Measurements from ENCODE around the gene EBF3.
A peak's percentile ranks its signal among the peaks of the same experiment; 100 is the strongest.

The EBF3 gene

DNA sequence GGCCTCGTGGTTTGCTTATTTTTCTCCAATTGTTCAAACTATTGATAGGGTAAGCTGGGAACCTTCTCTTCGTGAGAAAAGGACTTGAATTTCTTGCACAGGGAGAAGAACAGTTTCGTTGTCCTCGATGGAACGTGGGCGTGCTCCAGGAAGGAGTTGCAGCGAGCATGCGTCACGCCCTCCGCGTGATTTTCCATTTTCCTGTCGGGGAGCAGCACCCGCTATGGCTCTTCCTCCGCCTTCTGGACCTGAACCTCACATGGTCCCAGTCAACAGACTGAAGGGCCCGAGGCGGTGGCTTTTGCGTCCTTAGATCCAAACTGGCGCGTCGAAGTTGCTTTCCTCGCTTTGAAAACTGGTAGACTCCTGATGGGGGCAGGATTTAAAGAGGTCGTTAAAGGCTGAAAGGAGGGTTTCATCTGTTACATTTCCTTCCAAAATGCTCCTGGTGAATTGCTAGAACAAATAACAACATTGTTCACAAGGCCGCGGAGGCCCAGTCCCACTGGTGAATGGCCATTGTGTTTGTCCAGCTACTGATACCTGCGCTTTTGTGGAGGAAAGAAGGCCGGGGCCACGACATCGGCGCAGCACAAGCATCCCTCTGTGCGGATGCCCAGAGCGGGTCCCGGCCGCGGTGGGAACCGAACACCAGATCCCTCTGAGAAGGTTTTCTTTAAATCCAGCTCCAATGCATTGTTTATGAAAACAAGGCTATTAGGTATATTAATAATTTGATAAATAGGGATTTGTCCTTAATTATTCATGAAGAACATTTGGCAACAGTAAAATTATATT is 75.9 kb downstream of the EBF3 start:
- no peak for DNase-seq

DNA sequence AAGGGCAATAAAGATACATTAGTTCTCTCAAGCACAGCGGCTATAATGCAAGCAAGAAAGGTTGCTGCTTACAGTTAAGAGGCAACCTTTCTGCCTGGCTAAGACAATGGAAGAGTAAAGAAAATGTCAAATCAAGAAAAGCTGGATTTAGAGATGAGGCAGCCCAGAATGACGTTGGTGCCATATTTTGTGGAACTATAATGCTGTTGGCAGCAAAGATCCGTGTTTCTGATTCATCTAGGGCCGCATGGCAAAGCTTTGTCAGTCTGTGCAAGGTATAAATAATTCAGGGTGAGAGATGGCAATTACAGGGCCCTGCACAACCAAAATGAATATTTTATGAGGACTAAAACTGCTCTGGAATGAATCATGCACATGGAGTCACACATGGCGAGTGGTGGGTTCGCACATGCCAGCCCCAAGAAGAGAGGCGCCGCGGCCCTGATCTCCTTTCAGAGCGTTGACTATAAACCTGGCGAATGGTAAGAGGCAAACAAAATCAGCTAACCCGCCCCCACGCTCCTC is 76.6 kb downstream of the EBF3 start:
- no peak for DNase-seq

DNA sequence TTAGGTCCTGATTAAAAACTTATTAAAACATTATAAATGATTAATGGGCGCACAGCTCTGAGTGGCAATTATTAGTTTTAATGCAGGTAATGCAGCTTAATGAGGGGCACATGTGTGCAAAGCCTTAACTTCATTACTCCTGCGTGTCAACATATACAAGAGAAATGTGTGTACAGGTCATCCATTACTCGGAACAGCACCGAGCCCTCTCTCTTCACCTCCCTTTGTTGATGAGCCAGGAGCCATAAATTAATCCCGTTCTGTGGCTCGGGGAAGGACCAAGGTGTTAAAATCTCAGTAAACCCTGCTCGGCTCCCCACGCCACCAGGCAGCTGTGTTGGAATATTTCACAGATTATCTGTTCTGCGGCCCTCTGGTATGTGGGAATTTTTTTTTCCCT is 77.8 kb downstream of the EBF3 start:
- no peak for DNase-seq

DNA sequence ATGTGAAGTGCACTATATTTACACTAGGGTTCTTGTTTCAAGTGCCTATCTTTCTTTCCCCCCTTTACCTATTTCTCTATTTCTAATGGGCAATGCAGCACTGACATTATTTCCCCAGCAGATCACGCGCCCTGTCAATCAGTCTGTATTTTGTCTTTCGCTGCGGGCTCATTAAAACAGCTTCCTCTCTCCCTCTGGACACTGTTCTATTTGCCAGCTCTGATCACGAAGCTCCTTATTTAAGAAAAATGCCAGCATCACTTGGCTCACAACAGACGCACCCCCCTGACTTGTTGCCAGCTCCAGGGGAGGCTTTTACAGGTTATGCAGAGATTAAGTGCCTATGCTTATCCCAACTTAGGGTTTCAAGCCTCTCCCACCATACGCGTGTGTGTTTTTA is 78.5 kb downstream of the EBF3 start:
- no peak for DNase-seq

DNA sequence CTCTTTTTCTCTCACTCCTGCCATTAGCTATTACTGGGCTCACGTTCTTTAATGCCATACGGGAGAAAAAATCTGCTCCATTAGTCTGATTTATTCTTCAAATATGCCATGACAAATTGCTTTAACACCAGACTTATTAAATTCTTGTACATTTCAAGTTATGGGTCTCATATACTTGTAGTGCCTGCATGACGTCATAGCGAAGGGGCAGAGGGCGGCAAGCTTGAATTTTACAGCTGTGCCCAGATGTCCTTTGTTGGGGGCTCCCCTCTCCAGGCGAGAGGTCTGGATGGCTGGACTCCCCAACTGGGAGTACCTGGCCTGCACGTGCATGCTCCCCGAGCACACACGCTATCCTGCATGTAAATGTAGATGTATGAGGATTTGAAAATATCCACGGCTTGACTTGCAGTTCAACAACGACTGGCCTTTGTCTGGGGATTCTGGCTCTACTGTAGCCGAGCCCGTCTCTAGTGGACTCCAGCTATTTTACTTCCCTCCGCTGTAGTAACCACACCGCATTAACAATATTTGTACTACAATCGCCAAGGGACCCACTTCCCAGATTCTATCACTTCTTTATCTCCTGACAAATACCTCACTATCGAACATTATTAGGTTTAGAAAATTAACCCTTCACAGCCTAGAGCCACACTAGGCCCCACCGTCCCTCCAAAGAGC is 79.5 kb downstream of the EBF3 start:
- DNase-seq, result no peak

DNA sequence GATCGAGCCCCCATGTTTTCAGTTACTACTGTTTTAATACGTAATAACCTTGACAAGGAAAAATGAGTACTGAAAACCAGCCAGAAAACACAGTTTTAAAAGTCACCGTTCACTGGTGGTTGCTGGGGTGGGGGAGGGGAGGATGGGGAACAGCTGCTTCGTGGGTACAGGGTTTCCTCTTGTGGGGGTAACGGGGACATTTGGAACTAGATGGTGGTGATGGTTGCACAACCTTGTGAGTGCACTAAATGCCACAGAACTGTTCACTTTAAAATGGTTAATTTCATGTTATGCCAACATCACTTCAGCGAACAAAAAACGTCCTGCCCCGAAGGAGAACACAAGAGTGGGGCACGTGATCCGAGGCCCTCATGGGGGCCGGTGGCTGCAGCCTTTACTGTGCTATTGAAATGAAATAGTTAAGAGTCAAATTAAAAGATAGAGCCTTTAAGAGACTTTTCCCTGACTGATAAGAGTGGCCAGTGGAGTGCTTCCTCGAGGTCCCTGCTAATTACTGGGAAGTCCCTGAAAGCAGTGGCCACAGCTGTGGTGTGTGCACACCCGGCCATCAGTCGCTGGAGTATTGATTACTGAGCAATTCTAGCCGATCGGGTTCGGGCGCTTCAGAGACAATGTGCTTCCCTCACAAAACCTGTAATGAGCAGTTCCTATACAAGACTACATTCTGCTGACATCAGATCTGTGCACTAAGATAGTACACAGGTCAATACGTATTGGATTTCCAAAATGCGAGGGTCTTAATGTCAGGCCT is 80.3 kb downstream of the EBF3 start:
- no peak for DNase-seq

DNA sequence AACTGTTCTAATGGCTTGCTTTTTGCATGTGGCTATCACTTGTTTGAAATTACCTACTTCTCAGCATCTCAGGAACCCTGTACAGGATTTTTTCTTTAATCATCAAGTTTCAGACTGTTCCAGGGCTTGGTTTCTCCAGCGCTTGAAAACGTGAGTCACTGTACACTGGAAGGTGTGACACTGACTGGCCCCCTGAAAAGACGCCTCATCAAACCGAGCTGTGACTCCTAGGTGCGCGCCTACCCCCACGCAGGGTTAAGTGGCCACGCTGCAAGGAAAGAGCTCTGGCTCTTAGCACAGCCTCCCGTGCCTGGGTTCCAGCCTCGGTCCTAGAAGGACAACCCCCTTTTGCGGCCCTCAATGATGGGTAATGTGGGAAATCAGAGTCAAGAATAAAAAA is 81.0 kb downstream of the EBF3 start:
- no peak for DNase-seq

DNA sequence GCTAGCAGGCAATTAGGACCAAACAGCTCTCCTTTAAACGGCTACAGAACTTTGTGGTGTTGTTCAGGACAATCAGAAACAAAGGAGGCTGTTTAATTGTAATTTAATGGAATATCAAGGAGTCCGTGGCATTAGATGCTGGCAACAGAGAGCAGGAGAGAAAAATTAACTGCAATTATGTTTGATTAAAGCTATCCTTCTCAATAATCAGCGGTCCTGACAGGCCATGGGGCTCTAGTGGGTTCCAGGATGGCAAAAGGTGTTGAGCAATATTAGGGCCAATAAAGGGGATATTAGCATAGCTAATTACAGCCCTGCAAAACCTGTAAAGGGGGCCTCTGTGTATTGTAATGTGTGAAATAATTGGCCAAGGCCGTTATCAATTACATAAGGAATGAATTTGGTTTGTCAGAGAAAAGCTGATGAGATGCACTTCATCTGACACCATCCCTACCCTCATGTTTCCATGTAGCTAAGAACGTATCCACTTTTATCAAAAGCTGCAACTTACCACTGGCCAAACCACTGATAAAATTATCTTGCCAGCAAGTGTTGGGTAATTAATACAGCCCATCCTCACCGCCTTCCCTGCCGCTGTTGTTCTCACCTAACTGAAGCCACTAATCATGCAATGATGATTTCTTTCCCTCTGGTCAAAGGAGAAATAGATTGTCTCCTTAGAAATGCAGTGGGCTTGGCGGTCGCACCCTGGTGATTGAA is 81.6 kb downstream of the EBF3 start:
- DNase-seq, result no peak

DNA sequence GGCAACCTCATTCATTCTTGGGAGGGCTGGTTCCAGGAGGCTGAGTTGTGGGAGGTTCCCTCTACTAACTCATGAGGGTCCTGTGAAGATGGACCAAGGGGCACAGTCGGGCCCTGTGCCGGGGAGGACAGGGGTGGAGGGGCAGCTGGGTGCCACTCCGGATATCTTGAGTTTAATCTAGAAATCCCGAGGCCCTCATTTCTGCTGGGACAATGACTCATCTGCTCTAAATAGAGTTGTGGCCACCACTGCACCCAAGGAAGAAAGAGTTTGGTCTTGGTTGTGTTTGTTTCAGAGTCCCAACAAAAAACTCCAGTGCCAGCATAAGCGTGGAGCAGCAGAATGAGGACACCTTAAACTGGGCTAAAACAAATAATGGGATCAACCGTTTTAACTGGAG is 82.4 kb downstream of the EBF3 start:
- DNase-seq, result no peak

DNA sequence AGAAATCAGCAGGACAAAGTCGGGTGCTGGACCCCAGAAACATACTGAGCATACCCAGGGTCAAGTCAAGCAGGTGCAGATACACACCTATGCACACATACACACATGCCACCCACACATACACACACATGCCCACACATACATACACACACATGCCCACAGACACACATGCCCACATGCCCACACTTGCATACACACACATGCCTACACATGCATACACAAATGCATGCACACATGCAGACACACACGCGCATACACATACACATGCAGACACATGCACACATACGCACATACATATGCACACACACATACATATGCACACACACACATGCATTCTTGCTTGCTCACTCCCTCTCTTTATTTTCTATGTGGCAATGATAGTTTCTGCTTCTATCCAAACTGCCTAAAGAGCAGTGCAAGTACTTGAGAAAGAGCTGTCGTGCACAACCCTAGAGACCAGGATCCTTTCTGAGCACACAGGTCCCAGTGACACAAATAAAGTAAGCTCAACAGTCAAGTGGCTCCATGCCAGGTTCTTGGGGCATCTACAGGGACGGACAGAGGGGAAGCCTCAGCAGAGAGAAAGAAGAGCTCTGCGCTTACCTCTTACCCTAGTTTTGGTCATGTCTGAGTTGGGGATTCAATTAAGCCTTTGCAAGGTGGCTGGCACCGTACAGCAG is 83.7 kb downstream of the EBF3 start:
- DNase-seq, result no peak

DNA sequence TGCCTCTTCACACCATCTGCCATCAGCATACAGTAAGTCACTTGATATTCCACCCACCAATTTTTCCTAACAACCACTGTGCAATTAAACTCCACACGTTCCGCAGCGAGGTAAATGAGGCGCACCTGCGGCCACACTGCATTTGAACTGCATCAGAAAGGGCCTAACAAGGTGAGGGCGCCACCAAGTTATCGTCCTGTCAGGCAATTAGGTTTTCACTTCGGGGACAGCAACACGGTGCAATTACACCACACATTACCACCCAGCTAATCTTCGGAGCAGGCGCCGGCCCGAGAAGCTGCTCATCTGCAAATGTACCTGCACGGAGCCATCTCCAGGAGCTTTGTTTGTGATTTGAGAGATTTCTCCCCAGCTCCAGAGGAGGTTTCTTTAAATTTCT is 84.4 kb downstream of the EBF3 start:
- DNase-seq, result no peak

DNA sequence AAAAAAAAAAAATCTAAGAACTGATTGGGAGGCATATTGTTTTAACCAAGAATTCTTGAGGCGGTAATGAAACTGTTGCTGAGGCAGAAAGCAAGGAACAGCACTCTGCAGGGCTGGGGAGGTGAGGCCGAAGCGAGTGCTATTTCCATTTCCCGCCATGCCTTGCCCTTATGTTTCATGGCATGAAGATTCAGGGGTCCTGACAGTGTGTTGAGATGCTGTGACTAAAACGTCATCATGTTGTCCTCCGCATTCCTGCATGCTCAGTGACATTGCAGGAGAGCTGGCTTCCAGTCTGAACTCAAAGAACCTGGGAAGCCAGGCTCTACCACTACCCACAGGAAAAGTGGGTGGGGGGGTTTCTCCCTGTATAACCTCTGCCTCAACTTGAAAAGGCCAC is 85.2 kb downstream of the EBF3 start:
- no peak for DNase-seq

DNA sequence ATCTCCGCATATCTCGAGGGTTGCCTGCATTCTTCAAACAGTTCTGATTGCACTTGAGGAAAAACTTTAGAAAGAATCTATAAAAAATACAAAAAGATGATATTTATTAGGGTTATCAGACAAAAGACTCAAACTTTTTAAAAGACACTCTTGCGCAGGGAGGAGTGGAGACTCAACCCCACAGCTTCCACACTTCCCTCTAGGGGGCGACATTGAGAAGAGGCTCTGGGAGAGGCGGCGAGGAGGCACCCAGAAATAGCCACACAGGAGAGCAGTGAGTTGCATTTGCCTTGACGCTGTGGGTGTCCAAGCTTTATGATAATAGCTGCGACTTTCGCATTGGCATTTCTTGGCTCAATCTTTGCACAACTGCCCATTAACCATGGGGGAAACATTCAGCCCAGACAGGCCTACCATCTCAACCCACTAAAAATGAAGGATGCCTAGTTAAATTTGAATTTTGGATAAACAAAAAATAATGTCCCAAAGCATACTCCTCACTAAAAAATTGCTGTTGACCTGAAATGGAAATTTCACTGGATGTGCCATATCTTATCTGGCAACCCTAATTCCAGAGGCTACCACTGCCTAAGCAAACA is 86.2 kb downstream of the EBF3 start:
- DNase-seq, result peak in 2 of 4 experiments; percentile 3 to 21

DNA sequence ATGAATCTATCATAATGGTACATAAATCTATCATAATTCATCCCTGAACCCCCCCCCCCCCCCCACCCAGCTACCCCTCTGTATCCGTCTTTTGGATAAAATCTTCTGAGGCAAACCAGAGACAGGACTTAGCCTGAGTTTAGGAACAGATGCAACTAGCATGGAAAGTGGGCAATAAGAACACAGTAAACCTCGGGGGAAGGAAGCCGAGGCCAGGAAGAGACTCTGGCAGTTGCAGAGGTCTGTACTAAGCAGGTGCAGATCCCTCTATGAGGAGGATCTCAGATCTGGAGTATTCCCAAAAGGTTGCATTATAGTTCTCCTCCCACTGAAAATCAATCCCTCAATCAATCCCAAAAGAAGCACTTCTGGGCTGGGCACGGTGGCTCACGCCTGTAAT is 87.2 kb downstream of the EBF3 start:
- no peak for DNase-seq

DNA sequence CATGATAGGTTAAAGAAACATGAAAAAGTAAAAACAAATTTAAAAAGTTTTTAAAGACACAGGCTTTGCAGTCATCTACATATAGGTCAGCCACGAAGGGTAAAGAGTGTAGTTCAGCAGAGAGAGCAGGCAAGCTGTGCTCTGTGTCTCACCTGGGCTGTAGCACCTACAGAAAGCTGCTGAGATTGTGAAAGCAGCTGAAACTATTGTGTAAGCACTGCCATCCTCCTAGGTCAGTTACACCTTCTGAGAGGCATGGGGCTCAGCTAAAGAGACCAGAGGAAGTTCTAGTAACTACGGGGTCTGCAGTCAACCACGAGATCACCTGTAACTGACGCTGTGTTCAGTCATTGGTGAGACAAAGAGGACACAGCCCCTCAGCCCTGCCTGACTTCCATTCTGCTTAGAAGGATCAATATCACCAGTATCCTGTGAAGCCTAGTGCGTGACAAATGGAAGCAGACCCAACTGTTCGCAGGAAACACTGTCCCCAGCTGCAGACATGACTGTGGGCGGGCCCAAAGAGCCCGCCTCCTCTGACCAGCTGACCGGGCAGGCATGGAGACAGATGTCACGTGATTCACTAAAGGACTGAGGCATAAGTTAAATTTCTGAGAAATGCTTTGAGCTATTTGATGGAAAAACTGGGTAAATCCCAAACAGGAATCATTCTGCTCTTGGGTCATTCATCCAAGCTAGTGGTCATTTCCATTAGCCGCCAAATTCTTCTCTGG is 87.9 kb downstream of the EBF3 start:
- no peak for DNase-seq

DNA sequence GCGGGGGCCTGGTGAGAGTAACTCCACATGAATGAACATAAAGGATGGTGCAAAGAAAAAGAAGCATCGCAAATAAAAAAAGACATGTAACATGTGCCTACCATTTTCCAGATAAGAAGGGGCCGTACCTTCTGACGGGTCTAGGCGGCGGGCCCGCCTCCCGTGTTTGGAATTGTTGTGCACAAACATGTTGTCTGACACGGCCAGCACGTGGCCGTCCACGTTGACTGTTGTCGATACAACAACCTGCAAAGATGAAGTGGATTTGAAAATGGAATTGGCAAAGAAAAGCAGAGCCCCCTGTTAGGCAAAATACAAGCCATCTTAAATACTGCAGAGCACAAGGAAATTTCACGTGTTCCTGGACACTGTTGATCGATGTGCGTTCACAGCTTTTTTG is 90.7 kb downstream of the EBF3 start:
- DNase-seq, result no peak

DNA sequence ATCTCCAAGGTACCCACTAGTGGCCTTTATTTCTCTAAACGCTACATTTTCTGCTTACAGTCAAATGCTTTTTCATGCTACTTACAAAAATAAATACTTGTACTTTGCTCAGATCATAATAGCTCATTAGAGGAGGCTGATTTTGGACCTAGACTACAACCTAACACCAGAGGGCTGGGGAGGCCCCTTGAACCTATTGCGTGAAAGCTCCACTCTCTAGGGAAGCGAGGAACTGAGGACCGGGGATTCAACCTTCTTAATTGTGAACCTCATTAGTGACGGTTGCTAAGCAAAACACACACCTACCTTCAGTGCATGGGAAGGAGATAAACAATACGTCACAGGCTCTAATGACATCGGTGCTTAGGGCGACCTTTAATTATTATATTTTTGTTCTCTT is 92.1 kb downstream of the EBF3 start:
- DNase-seq, result no peak

DNA sequence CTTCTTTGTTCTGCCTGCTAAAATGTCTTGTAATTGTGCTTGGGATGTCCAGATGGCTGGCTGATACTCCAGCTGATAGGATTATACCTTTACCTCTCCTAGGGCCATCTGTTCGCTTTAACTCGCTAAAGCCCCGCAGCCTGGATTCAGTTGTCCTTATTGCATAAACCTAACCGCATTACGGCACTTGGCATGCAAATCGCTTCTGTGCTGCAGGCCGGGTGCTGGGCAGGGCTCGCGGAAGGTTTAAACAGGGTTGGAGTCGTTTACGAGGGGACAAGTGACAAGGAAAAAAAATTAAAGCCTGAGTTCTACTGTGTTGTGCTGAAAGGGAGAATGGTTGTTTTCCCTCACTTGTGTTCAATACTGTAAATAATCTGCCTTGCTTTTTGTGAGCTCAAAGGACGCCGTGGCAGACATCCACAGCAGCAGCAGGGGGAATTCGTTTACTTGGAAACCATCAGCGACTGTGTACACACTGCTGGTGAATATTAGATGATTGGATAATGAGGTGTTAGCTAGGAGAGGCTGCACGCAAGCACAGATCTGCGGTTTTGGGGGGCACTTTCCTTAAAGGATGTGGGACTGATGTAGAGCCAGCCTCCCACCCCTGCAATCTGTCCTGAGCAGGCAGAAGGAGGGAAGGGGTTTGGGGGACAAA is 93.0 kb downstream of the EBF3 start:
- DNase-seq, result no peak

DNA sequence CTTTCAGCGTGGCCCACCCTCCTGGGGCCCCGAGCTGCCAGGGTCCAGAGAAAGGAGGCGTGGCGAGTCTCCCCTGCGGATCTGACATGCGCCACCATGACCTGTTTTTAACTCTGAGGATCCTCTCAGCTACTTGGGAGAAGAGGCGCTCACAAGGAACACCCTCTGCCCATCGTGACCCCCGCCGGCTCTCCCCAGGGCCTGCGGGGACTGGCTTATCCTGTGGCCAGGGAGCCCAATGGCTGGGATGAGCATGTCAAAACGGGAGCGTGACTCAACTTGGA is 93.7 kb downstream of the EBF3 start:
- DNase-seq, result no peak

DNA sequence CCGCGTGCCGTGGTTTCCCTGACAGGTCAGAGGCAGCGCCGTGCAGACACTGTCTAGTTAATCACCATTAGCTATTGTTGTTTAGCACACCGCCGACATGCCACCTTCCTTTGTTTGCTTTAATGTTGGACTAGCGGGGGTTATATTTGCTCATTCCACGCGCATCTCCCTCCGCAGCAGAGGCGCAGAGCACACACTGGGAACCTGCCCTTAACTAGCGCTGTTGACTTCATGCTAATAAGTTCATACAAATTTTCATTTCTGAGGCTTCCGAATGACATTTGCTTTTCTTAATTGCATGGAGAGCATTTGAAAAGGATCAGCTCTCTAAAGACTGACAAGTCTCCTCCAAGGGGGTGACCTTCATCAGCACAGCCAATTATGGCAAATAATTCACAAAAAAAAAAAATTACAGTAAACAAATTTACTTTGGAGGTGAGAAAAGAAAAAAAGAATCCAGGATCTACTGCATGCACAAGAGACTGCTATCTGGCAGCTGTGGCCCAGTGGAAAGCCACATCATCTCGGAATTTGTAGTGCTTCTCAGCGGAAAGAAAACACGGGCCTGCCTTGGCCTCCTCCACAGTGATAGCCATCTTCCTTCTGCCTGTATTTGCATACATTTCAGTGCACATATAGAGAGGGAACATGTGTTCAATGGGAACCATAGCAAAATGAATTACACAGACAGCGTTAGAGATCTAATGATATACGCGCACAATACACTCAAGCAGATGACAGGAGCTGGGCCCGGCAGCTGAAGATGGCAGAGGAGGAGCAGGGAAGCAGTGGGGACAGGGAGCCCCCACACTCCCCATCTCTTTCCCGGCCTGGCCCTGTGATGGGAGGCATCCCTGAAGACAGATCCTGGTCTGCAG is 94.2 kb downstream of the EBF3 start:
- DNase-seq, result no peak
